Spleen (tissue), 7 donors: Measurements from ENCODE around the gene PRLH.

ENCODE experiments used
- CTCF ChIP-seq, 11 experiments: fragments of 200-600 bp in 7 of 11; fragments of 450-650 bp in 4 of 11; sonication (generic) in 4 of 11; IDR thresholded peaks in 8 of 11; conservative IDR thresholded peaks in 3 of 11; 1 replicate in 7 of 11; 2 replicates in 4 of 11; pipeline versions ENCODE4 v1.4.0 to v1.8.0; 2016 to 2021; ENCODE audit warnings: antibody characterized with exemption in 11 of 11, inconsistent platforms in 4 of 11, mild to moderate bottlenecking in 1 of 11
- POLR2A ChIP-seq, 3 donors: fragments of 450-650 bp; IDR thresholded peaks; one replicate each; pipeline ENCODE4 v1.5.1; 2017; ENCODE audit warnings: antibody characterized with exemption in 3 of 3, mild to moderate bottlenecking in 1 of 3
- POLR2AphosphoS5 ChIP-seq, 3 donors: sonication (generic); formaldehyde crosslinking; IDR thresholded peaks; one replicate each; pipeline ENCODE4 v1.5.1; 2017; ENCODE audit warnings: antibody characterized with exemption in 3 of 3
- donor health status: DM: no; HTN: no; CAD: no; lungs with moderate emphysema.
- donor health status: DM: no; HTN: no; CAD: no.
- donor health status: DM: no; HTN: no; CAD: no.

- TF ChIP-seq CTCF (IDR thresholded peaks at IDR 0.05 in 8 of 11, conservative IDR thresholded peaks at IDR 0.05 in 3 of 11) (no peak), POLR2A (IDR thresholded peaks at IDR 0.05) (no peak), POLR2AphosphoS5 (IDR thresholded peaks at IDR 0.05) (no peak)
Observed at GRCh38 chr2:237572742-237573101, 6.3 kb downstream of the PRLH start.
